ENCODE measurements around the gene PTPN13. TPM values are rescaled to one million over a fixed set of nuclear protein-coding genes. Genes with fewer than 3 reads are reported as not detected.
A peak's percentile ranks its signal among the peaks of the same experiment; 100 is the strongest.
"Not testable (repeated sequence)": the region's sequence is repeated elsewhere in the genome, so short reads cannot be mapped to it uniquely, and the experiment has no call there.

The PTPN13 gene
- total RNA-seq, 1 experiment from 2014 or later = not detected

DNA sequence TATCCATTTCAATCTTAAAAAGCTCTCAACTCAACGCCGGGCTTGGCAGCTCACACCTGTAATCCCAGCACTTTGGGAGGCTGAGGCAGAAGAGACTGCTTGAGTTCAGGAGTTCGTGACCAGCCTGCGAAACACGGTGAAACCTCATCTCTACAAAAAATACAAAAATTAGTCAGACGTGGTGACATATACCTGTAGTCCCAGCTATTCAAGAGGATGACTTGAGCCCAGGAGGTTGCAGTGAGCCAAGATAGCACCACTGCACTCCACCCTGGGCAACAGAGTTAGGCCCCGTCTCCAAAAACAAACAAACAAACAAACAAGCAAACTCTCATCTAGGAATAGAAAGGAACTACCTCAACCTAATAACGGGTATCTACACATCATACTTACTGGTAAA is 50.8 kb downstream of the PTPN13 start:
- DNase-seq (ENCODE audit: low read depth) = no peak

DNA sequence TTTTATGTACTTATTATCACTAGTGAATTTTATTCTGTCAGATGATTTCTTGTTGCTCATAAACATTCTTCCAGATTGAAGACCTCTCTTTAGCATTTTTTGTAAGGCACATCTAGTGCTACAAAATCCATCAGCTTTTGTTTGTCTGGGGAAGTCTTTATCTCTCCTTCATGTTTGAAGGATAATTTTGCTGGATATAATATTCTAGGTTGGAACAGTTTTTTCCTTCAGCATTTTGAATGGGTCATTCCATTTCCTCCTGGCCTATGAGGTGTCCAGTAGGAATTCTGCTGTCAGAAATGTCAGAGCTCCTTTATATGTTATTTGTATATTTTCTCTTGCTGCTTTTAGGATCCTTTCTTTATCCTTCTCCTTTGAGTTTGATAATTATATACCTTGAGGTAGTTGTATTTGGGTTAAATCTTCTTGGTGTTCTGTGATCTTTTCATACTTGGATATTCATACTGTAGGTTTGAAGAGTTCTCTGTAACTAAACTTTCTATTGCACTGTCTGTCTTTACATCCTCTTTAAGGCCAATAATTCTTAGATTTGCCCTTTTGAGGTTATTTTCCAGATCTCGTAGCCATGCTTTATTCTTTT is 58.3 kb downstream of the PTPN13 start:
- DNase-seq (ENCODE audit: low read depth) = no peak

DNA sequence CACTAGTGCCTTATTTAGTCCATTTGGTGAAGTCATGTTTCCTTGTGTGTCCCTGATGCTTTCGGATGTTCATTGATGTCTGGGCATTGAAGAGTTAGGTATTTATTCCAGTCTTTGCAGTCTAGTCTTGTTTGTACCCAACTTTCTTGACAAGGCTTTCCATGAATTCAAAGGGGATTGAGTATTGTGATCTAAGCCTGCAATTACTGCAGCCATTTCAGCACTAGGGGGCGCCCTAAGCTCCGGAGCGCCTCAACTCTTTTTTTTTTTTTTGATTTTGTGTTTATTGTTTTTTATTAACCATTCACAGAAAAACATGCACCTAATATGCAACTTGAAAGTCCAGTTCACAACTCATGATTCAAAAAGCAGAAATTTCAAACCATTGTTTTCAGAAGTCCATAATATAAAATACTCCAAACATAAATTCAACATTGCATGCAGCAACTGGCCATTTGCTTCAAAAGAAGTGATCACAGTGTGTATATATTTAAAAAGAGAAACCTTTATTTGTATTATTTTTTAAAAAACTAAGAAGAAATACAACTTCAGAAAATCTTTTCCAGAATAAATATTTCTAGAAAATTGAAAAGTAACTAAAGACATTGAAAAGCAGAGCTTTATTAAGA is 59.2 kb downstream of the PTPN13 start:
- DNase-seq (ENCODE audit: low read depth) = peak; percentile 3

DNA sequence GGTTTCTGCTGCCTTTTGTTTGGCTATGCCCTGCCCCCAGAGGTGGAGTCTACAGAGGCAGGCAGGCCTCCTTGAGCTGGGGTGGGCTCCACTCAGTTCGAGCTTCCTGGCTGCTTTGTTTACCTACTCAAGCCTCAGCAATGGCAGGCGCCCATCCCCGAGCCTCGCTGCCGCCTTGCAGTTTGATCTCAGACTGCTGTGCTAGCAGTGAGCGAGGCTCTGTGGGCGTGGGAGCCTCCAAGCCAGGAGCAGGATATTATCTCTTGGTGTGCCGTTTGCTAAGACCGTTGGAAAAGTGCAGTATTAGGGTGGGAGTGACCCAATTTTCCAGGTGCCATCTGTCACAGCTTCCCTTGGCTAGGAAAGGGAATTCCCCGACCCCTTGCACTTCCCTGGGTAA is 62.7 kb downstream of the PTPN13 start:
- DNase-seq (ENCODE audit: low read depth) = not testable (repeated sequence)

DNA sequence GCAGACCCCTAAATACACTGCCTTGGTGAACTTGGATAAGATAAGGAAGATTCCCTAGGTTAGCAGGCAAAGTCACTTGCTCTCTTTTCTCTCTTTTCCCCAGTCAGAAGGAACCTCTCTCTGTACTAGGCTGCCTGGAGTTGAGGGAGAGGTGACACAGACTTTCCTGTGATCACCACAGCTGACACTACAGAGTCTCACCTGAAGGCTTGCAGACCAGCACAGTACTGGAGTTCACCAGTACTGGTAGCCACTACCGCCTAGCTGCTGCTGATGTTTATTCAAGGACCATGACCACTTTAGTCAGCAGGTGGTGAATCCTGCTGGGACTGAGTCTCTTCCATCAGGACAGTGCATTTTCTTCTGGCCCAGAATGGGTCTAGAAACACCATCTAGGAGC is 63.3 kb downstream of the PTPN13 start:
- DNase-seq (ENCODE audit: low read depth) = no peak

DNA sequence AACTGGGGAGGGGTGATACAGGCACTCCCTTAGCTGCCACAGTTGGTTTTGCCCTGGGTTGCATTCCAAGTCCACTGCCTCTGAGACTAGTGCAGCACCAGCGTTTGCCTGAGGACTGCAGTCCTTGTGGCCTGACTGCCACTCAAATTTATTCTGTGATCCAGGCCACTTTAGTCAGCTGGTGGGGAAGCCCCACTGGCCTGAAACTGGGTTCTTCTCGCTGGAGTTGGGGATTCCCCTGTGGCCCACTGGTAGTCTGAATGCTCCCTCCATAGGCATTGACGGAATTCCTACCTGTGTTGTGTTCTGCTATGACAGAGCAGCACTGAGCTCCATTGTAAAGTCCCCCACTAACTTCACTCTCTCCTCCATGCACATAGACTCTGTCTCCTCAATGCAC is 63.8 kb downstream of the PTPN13 start:
- no peak for DNase-seq (ENCODE audit: low read depth)

DNA sequence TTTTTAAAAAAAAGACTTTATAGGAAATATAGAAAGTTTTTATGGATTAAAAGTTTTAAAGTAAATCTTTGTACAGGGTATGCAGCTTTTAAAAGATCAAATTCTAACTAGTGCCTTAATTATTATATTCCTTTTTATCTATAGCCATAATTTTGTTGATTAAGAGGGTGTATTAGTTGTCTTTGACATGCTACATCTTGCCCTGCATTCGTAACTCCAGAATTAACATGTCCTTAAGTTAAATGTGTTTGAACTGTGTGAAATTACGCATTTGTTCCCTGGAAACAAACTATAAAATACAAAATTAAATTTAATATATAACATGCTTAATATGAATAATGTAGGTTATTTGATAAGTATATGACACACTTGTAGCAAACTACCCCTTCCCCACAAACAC is 66.3 kb downstream of the PTPN13 start:
- DNase-seq (ENCODE audit: low read depth) = no peak

DNA sequence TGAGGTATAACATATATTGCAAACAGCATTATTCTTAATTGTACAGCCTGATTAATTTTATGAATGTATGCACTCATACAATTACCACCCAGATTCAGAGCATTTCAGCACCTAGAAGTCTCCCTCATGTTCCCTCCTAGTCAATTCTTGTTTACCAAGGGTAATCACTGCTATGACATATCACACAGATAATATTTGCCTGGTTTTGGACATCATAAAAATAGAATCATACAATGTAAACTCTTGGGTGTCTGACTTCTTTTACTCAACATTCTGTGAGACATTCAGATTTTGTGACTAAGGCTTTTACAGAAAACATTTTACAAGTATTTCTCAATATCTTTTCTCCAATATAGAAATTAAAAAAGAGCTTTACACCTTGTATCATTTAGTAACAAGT is 66.9 kb downstream of the PTPN13 start:
- no peak for DNase-seq (ENCODE audit: low read depth)

DNA sequence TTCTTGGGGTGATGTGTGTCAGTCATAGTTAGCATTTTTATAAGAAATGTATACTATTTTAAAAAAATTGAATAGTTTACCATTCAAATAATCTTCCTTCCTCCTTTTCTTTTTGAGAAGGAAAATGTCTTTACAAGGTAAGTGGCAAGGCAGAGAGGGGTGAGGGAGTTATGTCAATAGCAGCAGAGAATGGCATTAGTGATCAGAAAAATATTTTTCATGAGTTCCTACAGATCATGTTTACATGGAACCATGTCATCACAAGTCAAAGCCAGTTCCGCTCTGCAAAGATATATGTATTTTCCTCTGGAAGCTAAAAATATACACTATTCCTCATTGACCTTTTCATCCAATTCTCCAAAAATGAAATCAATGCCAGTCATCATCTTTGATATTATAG is 67.3 kb downstream of the PTPN13 start:
- no peak for DNase-seq (ENCODE audit: low read depth)

DNA sequence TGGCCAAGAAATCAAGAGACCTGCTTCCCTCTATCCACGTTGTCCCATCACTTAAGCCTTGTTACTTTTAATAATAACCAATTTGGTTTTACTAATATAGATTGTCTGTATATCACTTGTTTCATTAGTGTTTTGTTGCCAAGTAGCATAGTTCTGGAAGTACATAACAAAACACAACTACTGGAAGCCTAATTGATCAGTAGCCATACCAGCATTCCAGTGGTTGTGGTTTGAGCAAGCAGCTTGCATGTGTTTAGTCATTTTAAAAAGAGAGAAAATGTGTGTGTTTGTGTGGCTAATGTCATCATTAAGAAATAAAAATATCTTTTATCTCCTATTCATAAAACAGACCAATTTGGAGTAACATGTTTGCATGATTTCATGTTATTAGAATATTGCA is 70.8 kb downstream of the PTPN13 start:
- peak; percentile 1 for DNase-seq (ENCODE audit: low read depth)

DNA sequence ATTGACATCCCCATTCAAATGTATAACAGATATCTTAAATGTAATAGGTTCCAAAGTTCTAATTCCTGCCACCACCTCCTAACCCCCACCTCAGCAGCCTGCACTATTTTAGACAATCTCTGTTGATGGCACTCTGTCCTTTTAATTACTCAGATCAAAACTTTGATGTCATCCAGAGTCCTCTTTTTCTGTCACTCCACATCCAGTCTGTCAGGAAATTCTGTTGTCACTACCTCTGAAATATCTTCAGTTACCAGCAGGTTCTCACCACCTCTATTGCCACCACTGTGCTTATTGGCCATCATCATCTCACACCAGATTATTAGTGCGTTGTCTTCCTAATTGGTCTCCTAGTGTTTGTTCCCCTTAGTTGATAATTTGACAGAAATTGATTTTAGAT is 76.2 kb downstream of the PTPN13 start:
- DNase-seq (ENCODE audit: low read depth) = no peak

DNA sequence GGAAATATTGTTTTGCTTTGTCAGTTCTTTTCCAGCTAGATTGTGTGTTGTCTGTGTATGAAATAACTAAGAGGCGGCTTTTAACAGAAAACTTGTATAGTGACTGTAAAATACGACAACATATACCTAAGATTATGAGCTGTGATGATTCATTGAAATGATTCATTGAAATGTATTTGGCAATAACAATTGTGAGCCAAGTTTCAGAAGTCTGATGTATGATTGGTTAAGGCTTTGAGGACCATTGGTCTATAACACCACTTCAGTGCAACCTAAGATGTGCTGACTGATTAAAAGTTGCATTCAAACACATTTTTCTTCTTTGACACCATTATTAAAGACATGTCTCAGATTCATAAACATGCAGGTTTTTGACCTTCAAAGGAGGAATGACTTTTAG is 76.6 kb downstream of the PTPN13 start:
- peak; percentile 5 for DNase-seq (ENCODE audit: low read depth)

DNA sequence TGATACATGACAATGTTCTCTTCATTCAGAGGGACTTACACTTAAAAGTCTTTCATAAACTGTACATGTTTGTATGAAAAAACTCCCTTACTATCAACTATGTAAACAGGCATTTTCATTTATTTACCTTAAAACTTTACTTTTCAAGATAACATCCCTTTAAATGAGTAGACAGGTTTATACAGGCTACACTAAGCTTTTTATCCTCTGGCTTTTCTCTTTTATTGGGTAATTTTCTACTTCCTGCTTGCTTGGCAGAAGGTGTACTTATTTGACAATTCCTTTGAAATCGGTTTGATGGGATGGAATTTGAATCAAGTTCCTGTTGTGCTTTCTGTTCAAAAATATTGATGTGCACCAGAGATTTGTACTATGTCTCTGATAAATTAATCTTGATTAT is 81.4 kb downstream of the PTPN13 start:
- no peak for DNase-seq (ENCODE audit: low read depth)

DNA sequence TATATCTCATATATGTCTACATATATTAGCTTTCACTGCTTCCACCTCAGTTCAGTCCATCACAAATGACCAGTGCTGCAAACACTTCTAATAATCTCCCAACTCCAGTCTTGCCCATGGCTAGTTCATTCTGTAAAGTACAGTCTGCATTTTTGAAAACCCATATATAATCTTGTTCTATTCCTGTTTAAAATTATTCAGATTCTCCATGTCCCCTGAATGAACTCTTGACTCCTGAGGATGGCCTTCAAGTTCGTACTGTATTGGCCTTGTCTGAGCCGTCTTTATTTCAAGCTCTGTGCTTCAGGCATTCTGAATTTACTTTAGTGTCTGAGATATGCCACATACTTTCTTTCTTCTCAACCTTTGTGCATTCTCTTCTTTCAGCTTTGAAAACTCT is 84.7 kb downstream of the PTPN13 start:
- DNase-seq (ENCODE audit: low read depth) = no peak

DNA sequence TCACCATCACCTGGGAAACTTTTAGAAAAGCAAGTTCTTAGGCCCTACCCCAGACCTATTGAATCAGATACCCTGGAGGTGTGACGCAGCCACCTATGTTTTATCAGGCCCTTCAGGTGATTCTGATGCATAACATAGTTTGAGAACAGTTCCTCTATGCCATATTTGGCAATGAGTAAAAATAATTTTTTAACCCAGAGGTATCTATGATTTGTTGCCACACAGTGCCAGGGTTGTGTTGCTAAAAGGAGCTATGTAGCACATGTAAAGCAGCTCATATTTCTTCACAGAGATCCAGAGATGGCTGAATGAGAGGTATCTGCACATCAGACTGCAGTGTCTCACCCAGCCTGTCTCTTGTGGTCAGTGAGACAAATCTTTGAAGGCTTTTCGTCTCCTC is 85.3 kb downstream of the PTPN13 start:
- DNase-seq (ENCODE audit: low read depth) = no peak

DNA sequence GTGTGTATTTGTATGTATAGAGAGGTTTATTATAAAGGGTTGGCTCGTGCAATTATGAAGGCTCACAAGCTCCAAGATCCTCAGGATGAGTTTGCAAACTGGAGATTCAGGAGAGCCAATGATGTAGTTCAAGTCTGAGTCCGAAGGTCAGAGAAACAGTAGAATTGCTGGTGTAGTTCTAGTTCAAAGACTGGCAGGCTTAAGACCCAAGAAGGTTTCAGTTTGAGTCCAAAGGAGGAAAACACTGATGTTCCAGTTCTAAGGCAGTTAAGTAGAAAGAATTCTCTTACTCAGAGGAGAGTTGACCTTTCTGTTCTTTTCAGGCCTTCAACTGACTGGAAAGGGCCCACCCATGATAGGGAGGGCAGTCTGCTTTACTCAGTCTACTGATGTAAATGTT is 89.1 kb downstream of the PTPN13 start:
- DNase-seq (ENCODE audit: low read depth) = no peak

DNA sequence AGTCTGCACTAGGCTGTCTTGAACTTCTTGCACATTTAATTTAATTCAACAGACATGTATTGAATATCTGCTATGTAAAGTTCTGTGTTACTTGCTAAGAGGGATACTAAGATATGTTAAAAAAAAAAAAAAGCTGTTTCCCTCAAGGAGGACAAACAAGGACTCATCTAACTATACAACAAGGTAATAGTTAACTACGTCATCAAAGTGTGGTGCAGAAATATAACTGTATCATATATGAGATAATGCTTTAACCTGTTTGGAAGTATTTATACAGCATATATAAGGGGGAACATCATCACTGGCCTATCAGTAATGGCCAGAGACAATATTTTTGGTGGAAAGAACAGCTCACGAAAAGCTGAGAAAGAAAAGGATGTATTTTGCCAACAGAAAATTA is 89.9 kb downstream of the PTPN13 start:
- no peak for DNase-seq (ENCODE audit: low read depth)

DNA sequence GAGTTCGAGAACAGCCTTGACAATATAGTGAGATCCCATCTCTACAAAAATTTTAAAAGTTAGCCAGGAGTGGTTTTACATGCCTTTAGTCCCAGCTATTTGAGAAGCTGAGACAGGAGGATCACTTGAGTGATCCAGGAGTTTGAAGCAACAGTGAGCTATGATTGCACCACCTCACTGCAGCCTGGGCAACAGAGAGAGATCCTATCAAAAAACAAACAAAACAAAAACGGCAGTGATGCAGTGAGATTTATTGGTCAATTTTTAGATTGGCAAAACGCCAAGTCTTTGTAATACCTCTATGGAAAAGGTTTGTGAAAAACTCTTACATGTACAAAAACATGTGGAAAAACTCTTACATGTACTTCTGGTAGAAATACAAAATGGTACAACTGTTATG is 91.3 kb downstream of the PTPN13 start:
- peak; percentile 0 for DNase-seq (ENCODE audit: low read depth)

DNA sequence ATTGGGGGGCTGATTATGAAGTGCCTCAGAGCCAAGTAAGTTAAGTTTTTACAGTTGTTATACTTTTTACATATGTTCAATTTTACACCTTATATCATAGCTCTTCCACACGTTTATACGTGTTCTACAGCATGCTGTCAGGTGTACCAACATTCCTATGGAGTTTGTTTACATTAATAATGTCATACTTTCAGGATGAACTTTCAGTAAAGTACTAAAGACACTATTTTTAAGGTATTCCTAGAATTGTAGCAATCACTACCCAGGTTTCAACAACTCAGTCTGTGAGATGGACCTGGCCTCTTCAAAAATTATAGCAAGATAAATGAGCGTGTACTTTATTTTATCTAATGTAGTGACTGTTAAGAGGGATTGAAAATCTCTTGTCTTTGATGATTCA is 92.6 kb downstream of the PTPN13 start:
- no peak for DNase-seq (ENCODE audit: low read depth)

DNA sequence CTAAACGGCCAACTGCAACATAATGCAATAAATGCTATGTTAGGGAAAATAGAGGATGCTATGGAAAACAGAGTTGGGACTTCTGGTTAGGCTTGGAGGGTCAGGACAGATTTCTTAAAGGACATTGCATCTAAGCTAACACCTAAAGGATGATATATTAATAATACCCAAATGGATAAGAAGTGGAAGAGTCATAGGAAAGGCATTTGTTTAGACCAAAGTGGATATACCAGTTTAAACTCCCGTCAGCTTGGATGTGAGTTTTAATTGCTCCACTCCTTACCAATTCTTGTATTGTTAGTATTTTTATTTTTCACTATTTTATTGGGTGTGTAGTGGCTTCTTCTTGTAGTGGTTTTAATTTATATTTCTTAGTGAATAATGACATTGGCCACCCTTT is 93.9 kb downstream of the PTPN13 start:
- no peak for DNase-seq (ENCODE audit: low read depth)

DNA sequence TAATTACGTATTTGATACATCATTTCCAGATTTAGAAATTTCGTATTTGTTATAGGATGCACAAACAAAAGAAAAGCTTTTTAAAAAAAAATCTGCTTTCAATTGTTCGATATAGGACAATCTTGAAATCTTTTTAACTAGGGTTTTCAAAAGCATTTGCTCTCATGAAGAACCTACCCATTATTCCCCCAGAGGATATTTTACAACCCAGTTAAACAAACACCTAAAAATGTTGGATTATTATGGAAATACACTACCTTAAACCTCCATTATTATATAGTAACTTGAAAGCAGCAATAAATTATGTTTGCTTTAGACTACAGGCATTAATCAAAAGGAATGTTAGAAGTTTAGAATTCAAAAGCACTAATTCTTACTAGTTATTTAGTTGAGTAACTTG is 110.5 kb downstream of the PTPN13 start:
- DNase-seq (ENCODE audit: low read depth) = no peak

DNA sequence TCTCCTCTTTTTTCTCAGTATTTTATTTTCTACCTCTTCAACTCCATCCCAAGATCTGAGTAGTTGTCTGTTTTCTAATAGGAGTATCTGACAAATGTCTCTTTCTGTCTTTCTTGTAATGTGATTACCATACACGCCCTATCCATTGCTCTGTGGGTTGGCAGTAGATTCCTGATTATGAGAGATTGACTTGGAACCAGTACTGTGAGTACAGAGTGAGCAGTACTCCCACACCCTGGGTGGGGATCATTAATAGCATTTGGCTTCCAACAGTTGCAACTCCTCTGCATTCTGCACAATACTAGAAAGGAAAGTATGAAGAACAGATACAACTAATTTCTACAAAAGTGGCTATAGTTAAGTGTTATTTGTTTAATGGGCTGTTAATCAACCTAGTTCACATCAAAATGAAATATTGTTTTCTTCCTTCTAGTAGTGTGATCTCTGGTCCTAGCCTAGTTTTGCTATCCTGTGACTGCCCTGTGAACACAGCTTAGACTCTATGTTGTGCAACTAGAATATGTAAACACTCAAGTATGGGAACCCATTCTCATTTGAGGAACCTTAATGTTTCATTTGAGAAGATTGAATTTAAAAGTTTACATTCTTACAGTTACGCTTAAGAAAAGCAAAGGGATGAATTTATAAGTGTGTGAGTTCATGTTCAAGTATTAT is 112.9 kb downstream of the PTPN13 start:
- no peak for DNase-seq (ENCODE audit: low read depth)

DNA sequence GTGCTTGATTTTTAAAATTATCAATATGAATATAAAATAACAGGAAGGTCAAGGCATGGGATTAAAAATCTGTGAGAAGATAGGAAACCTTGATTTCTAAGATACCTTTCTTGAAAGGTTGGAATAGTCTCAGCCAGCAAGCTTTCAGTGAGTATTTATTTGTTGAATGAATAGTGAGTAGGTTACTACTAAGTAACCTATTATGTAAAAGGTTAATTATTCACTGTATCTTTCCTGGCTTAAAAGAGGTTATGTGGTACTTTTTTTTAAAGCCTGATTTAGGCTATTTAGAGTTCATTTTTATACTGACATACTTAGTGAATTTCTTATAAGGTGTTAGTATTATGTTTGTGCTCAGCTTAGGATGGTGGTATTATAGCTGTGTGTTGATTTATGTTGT is 123.5 kb downstream of the PTPN13 start:
- no peak for DNase-seq (ENCODE audit: low read depth)
